Right lobe of liver (tissue), 4 donors: ENCODE data around the gene HDAC7.

ENCODE experiments used
- CTCF ChIP-seq, 4 donors: fragments of 200-600 bp in 3 of 4; fragments of 450-650 bp in 1 of 4; IDR thresholded peaks; one replicate each; pipeline versions ENCODE4 v1.5.1 to v1.8.0; 2016 to 2022; ENCODE audit warnings: antibody characterized with exemption in 4 of 4, mild to moderate bottlenecking in 2 of 4
- POLR2A ChIP-seq: fragments of 450-650 bp; IDR thresholded peaks from one replicate; pipeline ENCODE4 v1.6.1; 2017; ENCODE audit warnings: antibody characterized with exemption, mild to moderate bottlenecking
- donor health status: DM: no; HTN: no; CAD: no.
- donor health status: DM: no; HTN: no; CAD: no.
- donor health status: DM: no; HTN: yes; CAD: no.

GRCh38 chr12:47844264-47845019 lies 24.7 kb upstream of the HDAC7 start:
- TF ChIP-seq POLR2A, result no peak
- TF ChIP-seq CTCF (IDR thresholded peaks at IDR 0.05), result no peak
